Activated CD8-positive, alpha-beta T cell treated with anti-CD3 and anti-CD28 coated beads for 36 hours (primary cell): ENCODE data around the gene HIF1AN. TPM values are rescaled to one million over a fixed set of nuclear protein-coding genes. Genes with fewer than 3 reads are reported as not detected.

Source experiments
- ATAC-seq: fragments of 200-7000 bp; cut with Tn5 transposase; one replicate; pipeline ENCODE4 v1.10.0; 2021; ENCODE audit warnings: mild to moderate bottlenecking, moderate library complexity
- CTCF ChIA-PET: fragments of 350-600 bp; sonication (Branson Sonifier 250); formaldehyde crosslinking; loops from one replicate; lab custom pipeline; 2021; ENCODE audit warnings: antibody characterized with exemption; lab: Charles Lee
- POLR2A ChIA-PET: fragments of 350-600 bp; sonication (Branson Sonifier 250); formaldehyde crosslinking; loops from one replicate; lab custom pipeline; 2021; ENCODE audit warnings: antibody characterized with exemption; lab: Charles Lee
- DNase-seq: peaks from one replicate; pipeline ENCODE4 v3.0.0-alpha.2; 2020
- H3K27ac Mint-ChIP-seq: one replicate; pipeline ENCODE4 v1.8.0; 2021; ENCODE audit warnings: mild to moderate bottlenecking, mixed read lengths
- H3K27me3 Mint-ChIP-seq: one replicate; pipeline ENCODE4 v1.8.0; 2021; ENCODE audit warnings: mixed read lengths
- H3K36me3 Mint-ChIP-seq: one replicate; pipeline ENCODE4 v1.8.0; 2021; ENCODE audit warnings: low read depth, mixed read lengths
- H3K4me1 Mint-ChIP-seq: one replicate; pipeline ENCODE4 v1.8.0; 2021; ENCODE audit warnings: low read depth, mixed read lengths
- H3K4me3 Mint-ChIP-seq: one replicate; pipeline ENCODE4 v1.8.0; 2021; ENCODE audit warnings: mild to moderate bottlenecking, moderate library complexity, mixed read lengths
- H3K9me3 Mint-ChIP-seq: one replicate; pipeline ENCODE4 v1.8.0; 2021; ENCODE audit warnings: mixed read lengths
- intact Hi-C: fragments of 100-400 bp; cut with micrococcal nuclease; formaldehyde crosslinking; loops from one replicate; pipeline ENCODE4 v1.10.0; 2022
- total RNA-seq, 2 experiments: library from RNA; stranded (reverse); gene quantifications; one replicate each; pipeline ENCODE4 v1.2.3, GENCODE V29; 2021
- TF ChIP-seq, protein P1 (sequence below): fragments of 200-600 bp; IDR thresholded peaks from one replicate; pipeline ENCODE4 v1.8.0; 2022; ENCODE audit warnings: antibody characterized with exemption, mild to moderate bottlenecking

Gene HIF1AN
- total RNA-seq, 2 experiments from 2014 or later = 35.3 to 36.5 TPM

DNA sequence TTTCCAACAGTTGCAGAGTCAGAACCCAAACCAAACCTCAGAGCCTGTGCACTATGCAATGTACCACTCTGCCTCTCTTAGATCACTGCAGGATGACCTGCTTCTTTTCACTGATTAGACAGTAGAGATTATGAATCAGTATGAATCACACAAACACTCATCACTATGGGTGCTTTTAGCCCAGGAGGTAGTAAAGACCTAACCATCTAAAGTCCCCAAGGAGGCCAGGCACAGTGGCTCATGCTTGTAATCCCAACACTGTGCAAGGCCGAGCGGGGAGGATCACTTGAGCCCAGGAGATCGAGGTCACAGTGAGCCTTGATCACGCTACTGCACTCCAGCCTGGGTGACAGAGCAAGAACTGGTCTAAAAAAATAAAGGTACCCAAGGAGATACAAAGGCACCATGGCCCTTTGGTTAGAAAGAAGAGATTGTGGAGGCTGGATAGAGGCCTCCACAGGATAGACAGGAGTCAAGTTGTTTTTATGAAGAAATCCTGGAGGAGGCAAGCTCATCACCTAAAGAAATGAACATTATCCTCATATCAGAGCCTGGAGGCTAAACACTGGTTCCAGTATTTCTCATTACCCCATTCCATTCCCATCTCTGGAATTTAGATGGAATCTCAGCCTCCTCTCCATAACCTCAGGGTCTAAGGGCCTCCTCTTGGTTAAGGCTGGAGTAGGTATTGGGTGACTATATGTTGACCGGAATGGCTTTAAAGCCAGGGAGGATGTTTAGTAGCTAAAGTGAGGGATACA is 29.0 kb upstream of the HIF1AN start:
- TF ChIP-seq, protein P1, sequence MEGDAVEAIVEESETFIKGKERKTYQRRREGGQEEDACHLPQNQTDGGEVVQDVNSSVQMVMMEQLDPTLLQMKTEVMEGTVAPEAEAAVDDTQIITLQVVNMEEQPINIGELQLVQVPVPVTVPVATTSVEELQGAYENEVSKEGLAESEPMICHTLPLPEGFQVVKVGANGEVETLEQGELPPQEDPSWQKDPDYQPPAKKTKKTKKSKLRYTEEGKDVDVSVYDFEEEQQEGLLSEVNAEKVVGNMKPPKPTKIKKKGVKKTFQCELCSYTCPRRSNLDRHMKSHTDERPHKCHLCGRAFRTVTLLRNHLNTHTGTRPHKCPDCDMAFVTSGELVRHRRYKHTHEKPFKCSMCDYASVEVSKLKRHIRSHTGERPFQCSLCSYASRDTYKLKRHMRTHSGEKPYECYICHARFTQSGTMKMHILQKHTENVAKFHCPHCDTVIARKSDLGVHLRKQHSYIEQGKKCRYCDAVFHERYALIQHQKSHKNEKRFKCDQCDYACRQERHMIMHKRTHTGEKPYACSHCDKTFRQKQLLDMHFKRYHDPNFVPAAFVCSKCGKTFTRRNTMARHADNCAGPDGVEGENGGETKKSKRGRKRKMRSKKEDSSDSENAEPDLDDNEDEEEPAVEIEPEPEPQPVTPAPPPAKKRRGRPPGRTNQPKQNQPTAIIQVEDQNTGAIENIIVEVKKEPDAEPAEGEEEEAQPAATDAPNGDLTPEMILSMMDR = no peak
- intact Hi-C loops = loop anchor here (2.0 to 5.0 kb wide), 2 partner anchors 20 to 169 kb away; no protein-coding TSS in a partner anchor
- peaks cover 47% of the 10 kb centered on the region for H3K36me3 Mint-ChIP-seq
- ChIA-PET POLR2A (interaction anchor here (0.7 to 7.0 kb wide), 4 partner anchors 9 to 68 kb away, joined by 3 to 50 read pairs (median 4); partner anchors contain the start of gene HIF1AN), CTCF (interaction anchor here (1.9 to 11.4 kb wide), 10 partner anchors 10 to 169 kb away, joined by 4 to 185 read pairs (median 58); partner anchors contain the start of genes HIF1AN, SCD and SEC31B)
- ATAC-seq (peak; percentile 46), DNase-seq (peak; percentile 46)
- H3K27me3 Mint-ChIP-seq = no peaks in the 10 kb centered on the region
- peak overlapping the region; percentile 71 for H3K27ac Mint-ChIP-seq
- H3K9me3 Mint-ChIP-seq = no peaks in the 10 kb centered on the region
- H3K4me1 Mint-ChIP-seq = peaks cover 59% of the 10 kb centered on the region
- H3K4me3 Mint-ChIP-seq = no peak overlapping the region

DNA sequence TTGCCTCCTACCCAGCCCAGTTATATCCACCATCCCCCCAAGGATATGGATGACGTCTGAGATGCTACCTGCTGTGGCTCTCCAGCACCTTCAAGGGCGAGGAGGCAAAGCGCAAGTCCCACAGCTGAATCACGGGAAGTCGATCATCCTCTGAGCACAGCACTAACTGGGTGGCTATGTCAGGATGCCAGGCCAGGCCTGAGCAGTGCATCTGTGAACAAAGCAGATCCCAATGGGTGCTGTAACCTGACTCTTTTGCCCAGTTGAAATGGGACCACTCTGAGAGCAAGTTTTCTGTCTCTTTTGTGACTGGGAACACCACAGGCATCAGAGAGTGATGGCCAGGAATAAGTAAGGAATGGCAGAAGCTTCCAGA is 28.4 kb upstream of the HIF1AN start:
- Mint-ChIP-seq H3K36me3 (peaks cover 46% of the 10 kb centered on the region), H3K9me3 (no peaks in the 10 kb centered on the region), H3K27me3 (no peaks in the 10 kb centered on the region), H3K4me1 (peaks cover 65% of the 10 kb centered on the region), H3K27ac (peak overlapping the region; percentile 47), H3K4me3 (no peak overlapping the region)
- intact Hi-C loops = loop anchor here (2.0 to 5.0 kb wide), 2 partner anchors 21 to 170 kb away; no protein-coding TSS in a partner anchor
- DNase-seq = peak; percentile 30
- TF ChIP-seq, protein P1 = no peak
- no peak for ATAC-seq
- ChIA-PET CTCF (interaction anchor here (1.9 to 11.4 kb wide), 9 partner anchors 10 to 170 kb away, joined by 4 to 185 read pairs (median 58); partner anchors contain the start of genes HIF1AN, SCD and SEC31B), POLR2A (interaction anchor here (0.7 to 7.0 kb wide), 4 partner anchors 8 to 68 kb away, joined by 3 to 50 read pairs (median 4); partner anchors contain the start of gene HIF1AN)

DNA sequence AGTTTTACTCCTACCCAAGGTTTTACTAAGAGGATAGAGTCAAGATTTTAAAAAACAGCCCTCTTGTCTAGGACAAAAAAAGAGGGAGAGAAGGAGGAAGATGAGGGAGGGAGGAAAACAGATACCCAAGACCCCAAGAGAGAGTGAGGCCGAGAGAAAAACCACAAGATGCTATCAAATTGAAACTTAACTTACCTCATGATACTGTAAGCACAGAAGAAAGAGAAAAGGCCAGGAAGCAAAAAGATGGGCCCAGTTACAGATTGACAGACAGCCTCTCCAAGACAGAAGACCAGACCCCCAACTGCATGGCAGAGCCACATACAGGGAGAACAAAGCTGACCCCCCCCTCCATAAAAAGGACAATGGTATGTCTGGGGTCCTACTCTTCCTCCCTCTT is 27.5 kb upstream of the HIF1AN start:
- Mint-ChIP-seq H3K9me3 (no peaks in the 10 kb centered on the region), H3K27ac (peak overlapping the region; percentile 95), H3K27me3 (no peaks in the 10 kb centered on the region), H3K4me1 (peaks cover 72% of the 10 kb centered on the region), H3K36me3 (peaks cover 53% of the 10 kb centered on the region), H3K4me3 (peak overlapping the region; percentile 59)
- ATAC-seq = no peak
- CTCF ChIA-PET = interaction anchor here (0.6 to 11.4 kb wide), 17 partner anchors 11 to 304 kb away, joined by 3 to 185 read pairs (median 7); partner anchors contain the start of genes HIF1AN, SCD and SEC31B
- TF ChIP-seq, protein P1 = no peak
- POLR2A ChIA-PET = interaction anchor here (0.7 to 7.0 kb wide), 8 partner anchors 8 to 169 kb away, joined by 3 to 50 read pairs (median 4); partner anchors contain the start of gene SCD
- DNase-seq = no peak
- intact Hi-C loops = loop anchor here (1.0 to 5.0 kb wide), 2 partner anchors 75 to 171 kb away; no protein-coding TSS in a partner anchor

DNA sequence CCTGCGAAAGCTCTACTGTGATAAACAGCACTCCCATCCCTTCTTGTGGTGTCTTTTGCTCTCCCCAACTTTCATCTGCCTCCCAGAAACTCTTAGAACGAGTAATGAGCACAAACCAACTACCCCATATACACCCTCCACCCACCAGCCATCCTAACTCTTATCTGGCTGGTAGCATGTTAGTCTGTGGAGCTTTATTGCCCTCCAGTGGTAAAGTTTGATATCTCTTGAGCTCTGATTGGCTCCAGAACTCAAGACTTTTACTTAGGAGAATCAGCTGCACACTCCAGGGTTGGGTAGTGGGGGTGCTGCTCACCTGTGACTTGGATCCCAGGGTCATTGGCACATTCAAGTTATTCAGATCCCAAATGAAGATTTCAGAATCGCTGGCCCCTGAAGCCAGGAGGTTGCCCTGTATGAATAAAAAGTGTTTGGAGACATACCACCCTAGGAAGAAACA is 27.0 kb upstream of the HIF1AN start:
- TF ChIP-seq, protein P1 = peak; percentile 91
- Mint-ChIP-seq H3K4me1 (peaks cover 72% of the 10 kb centered on the region), H3K27me3 (no peaks in the 10 kb centered on the region), H3K27ac (peak overlapping the region; percentile 95), H3K36me3 (peaks cover 53% of the 10 kb centered on the region), H3K9me3 (no peaks in the 10 kb centered on the region), H3K4me3 (peak overlapping the region; percentile 59)
- CTCF ChIA-PET = interaction anchor here (0.6 to 11.4 kb wide), 27 partner anchors 10 to 305 kb away, joined by 3 to 185 read pairs (median 5); partner anchors contain the start of genes HIF1AN, SCD and SEC31B
- peak; percentile 48 for ATAC-seq
- intact Hi-C loops = loop anchor here (1.0 to 5.0 kb wide), 2 partner anchors 75 to 171 kb away; no protein-coding TSS in a partner anchor
- POLR2A ChIA-PET = interaction anchor here (0.7 to 7.0 kb wide), 12 partner anchors 9 to 323 kb away, joined by 3 to 50 read pairs (median 3); partner anchors contain the start of genes ERLIN1, HIF1AN and SCD
- peak; percentile 65 for DNase-seq
